Fibroblast of mammary gland (primary cell): ENCODE results near the gene KCNJ5.

ENCODE experiments used
- DNase-seq: peaks from one replicate; pipeline ENCODE4 v3.0.0-alpha.2; 2010; ENCODE audit warnings: low read depth
- H3K4me3 ChIP-seq: 2 replicates; pipeline ENCODE4 v1.5.1; 2011; ENCODE audit warnings: low read depth, mild to moderate bottlenecking, low read length, moderate library complexity; ENCODE audit not compliant: control insufficient read depth
- TF ChIP-seq, protein P1 (sequence below): conservative IDR thresholded peaks from 2 replicates; pipeline ENCODE4 v1.5.1; 2011; ENCODE audit warnings: low read depth, low read length, inconsistent platforms; ENCODE audit not compliant: control insufficient read depth, insufficient read depth

Gene KCNJ5

DNA sequence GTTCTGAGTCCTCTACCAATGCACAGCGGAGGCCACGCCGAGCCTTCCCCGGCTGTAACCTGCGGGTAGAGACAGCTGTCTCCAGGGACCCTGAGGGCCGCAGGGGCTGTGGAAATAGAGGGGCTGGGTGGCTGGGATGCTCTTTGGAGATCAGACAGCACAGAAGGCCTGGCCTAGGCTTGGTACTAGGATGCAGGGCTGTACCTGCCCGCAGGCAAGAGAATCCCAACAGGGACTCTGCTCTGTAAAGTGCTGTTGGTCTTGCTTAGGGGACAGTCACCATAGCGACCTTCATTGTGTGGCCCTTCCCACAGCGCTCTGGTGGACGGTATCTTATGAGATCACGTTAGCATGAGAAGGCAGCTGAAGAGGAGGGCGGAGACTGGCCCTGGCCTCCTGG lies 11.3 kb upstream of the KCNJ5 start:
- DNase-seq = no peak
- H3K4me3 ChIP-seq = no peak overlapping the region
- TF ChIP-seq, protein P1, sequence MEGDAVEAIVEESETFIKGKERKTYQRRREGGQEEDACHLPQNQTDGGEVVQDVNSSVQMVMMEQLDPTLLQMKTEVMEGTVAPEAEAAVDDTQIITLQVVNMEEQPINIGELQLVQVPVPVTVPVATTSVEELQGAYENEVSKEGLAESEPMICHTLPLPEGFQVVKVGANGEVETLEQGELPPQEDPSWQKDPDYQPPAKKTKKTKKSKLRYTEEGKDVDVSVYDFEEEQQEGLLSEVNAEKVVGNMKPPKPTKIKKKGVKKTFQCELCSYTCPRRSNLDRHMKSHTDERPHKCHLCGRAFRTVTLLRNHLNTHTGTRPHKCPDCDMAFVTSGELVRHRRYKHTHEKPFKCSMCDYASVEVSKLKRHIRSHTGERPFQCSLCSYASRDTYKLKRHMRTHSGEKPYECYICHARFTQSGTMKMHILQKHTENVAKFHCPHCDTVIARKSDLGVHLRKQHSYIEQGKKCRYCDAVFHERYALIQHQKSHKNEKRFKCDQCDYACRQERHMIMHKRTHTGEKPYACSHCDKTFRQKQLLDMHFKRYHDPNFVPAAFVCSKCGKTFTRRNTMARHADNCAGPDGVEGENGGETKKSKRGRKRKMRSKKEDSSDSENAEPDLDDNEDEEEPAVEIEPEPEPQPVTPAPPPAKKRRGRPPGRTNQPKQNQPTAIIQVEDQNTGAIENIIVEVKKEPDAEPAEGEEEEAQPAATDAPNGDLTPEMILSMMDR = no peak

DNA sequence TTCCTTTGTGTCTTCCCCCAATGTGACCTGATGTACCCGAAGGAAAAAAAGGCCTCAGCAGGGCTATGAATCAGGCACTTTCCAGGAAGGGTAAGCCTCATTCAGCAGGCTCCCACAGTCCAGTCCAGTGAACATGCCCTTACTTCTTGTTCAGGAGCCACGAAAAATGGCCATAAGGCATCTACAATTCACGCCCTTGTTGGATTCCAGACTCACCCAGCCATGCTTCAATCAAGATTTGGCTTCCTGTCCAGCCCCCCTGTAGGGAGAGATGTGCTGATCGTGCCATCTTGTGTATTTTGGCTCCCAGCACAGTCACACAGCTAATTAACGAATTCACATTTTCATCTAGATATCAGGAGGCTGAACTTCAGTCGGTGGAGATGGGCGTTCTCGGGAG lies 9.9 kb upstream of the KCNJ5 start:
- TF ChIP-seq, protein P1 = no peak
- no peak overlapping the region for H3K4me3 ChIP-seq
- no peak for DNase-seq

DNA sequence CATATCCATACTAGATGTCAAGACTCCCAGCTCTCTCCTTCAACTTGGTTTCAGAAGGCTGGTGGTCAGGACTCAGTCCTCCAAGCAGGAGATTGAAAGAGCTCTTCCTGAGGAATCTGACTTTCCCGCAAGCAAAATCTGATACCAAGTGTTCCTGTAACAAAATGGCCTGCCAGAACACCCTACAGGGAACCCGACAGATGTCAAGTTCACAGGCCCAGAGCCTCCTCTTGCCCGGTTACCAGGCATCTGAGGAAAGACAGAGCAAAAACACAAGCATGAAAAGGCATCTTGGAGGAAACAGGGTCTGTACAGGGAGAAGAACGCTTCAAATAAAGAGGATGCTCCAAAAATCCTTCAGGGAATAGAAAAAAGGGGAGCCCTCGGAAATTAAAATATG lies 8.7 kb upstream of the KCNJ5 start:
- TF ChIP-seq, protein P1 = no peak
- DNase-seq = no peak
- H3K4me3 ChIP-seq = no peak overlapping the region

DNA sequence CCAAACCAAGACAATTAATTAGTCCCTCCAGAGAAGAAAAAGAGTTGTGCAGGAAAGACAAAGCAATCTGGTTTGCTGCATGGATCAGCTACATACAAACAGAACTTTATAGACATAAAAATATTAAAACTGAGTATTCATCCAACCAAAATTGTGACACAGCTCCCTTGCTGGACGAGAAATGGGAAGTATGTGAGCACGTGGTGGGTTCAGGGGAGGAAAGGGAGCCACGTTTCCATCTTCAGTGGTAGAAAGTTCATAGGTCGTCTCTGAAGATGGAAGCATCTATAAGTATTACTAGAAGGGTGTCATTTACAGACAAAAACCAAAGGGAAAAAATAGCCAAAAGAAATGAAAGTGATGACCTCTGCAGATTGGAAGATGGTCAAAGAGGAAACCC lies 7.1 kb upstream of the KCNJ5 start:
- H3K4me3 ChIP-seq = no peak overlapping the region
- TF ChIP-seq, protein P1 = no peak
- DNase-seq = no peak

DNA sequence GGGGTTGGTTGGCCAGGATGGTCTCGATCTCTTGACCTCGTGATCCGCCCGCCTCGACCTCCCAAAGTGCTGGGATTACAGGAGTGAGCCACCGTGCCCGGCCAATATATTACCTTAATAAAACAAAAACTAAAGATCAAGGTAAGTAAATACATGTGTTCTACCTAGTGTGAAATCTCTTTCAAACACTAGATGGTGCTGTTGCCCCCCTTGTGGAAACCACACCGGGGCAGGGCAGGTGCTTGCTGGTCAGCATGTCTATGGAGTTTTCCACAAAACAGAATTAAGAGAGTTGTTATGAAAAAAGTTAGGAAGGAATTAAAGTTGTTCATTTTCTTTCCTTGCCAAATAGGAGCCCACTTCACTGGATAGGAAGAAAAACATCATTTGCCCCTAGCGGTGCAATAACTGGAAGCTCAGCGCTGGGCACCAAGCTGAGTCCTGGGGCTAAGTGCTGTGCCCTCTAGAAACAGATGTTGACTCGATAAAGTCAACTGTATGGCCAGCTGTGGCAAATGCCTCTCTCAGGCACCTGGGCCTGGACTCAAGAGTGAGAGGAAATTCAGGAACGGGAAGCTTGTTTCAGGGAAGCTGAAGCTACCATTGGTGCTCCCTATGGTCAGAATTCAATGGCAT lies 6.3 kb upstream of the KCNJ5 start:
- no peak overlapping the region for H3K4me3 ChIP-seq
- peak; percentile 68 for DNase-seq
- TF ChIP-seq, protein P1 = peak; percentile 82

DNA sequence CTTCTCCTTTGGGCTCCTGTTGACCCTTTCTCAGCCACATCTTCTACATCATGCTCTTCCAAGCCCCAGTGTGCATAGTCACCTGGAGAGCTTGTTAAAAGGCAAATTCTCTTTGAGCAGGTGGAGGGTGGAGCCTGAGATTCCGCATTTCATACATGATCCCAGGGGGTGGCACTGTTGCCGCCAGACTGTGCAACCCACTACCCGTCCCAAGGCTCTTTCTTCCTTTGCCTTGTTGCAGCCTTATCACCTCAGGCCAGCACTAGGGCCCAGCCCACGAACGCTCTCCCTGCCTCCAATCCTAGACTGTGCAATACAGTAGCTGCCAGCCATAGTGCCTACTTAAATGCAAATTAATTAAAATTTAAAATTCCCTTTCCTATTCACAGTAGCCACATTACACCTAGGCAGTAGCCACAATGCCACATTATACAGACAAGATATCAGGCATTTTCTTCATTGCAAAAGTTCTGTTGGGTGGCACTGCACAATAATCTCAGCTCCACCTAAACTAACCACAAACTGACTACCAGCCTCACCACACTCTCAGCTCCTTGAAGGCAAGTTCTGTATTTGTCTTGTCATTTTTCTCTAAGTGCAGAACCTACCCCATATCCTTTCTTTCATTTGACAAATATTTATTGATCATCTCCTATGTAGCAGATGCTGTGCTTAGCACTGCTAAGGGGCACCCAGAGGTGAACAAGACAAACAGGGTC lies 4.6 kb upstream of the KCNJ5 start:
- TF ChIP-seq, protein P1 = no peak
- no peak for DNase-seq
- no peak overlapping the region for H3K4me3 ChIP-seq
